K562 (cell line): ENCODE measurements around the gene SCUBE1. TPM values are rescaled to one million over a fixed set of nuclear protein-coding genes. Genes with fewer than 3 reads are reported as not detected.

Experiments
- ATAC-seq: fragments of 200-7000 bp; cut with Tn5 transposase; 3 replicates; pipeline ENCODE4 v1.9.1; 2020; ENCODE audit warnings: moderate library complexity
- BruUV-seq: library from RNA; stranded (reverse); fragments of 400-500 nt; replicated peaks from 2 replicates; lab custom pipeline; 2021; lab: Mats Ljungman, UMichigan
- CTCF ChIA-PET: fragments of 300-600 bp; formaldehyde crosslinking; extraction: SDS; loops from one replicate; lab custom pipeline; 2021; ENCODE audit warnings: low intra/inter-chr PET ratio; lab: Yijun Ruan, JAX
- POLR2A ChIA-PET: fragments of 300-600, 350-650 bp; sonication (Branson Sonifier 250); formaldehyde crosslinking; extraction: SDS; loops from one replicate; lab custom pipeline; 2021; ENCODE audit warnings: antibody characterized with exemption, inconsistent platforms; lab: Yijun Ruan, JAX
- DNase-seq, 4 experiments: peaks; one replicate each; pipeline versions ENCODE4 v3.0.0 to v3.0.0-alpha.2; 2011 to 2018; ENCODE audit warnings: low spot score in 3 of 4, mixed read lengths in 3 of 4; ENCODE audit errors: extremely low read depth in 1 of 4
- FAIRE-seq: peaks from 2 replicates; lab custom pipeline; 2011; peaks lifted over from hg19 to GRCh38; lab: Jason Lieb, UNC
- H2AFZ ChIP-seq: 2 replicates; pipeline ENCODE4 v1.6.0; 2011; ENCODE audit warnings: low read depth, low read length, control low read depth, inconsistent platforms
- H3K27ac ChIP-seq: fragments of 200-600 bp; 3 replicates; pipeline ENCODE4 v1.8.0; 2011; ENCODE audit warnings: low read depth, mild to moderate bottlenecking, control low read depth, inconsistent platforms, low read length, moderate library complexity, mixed read lengths; ENCODE audit errors: extremely low read depth
- H3K27me3 ChIP-seq, 2 experiments: fragments of 300-600 bp in 1 of 2; 2 replicates in 1 of 2; 3 replicates in 1 of 2; pipeline versions ENCODE4 v1.6.0 to v1.8.0; 2011; ENCODE audit warnings: inconsistent platforms in 2 of 2, low read length in 2 of 2, mild to moderate bottlenecking in 1 of 2, mixed read lengths in 1 of 2, moderate library complexity in 1 of 2; ENCODE audit not compliant: control insufficient read depth in 2 of 2, insufficient read depth in 2 of 2
- H3K36me3 ChIP-seq: fragments of 300-600 bp; 3 replicates; pipeline ENCODE4 v1.8.0; 2011; ENCODE audit warnings: mild to moderate bottlenecking, low read length, inconsistent platforms; ENCODE audit not compliant: control insufficient read depth, insufficient read depth
- H3K4me1 ChIP-seq, 2 experiments: fragments of 200-600 bp in 1 of 2; replicated peaks in 1 of 2; 2 replicates in 1 of 2; 3 replicates in 1 of 2; pipeline versions ENCODE4 v1.5.1 to v1.8.0; 2011; ENCODE audit warnings: inconsistent platforms in 2 of 2, low read length in 2 of 2, mild to moderate bottlenecking in 1 of 2, mixed read lengths in 1 of 2, moderate library complexity in 1 of 2; ENCODE audit not compliant: control insufficient read depth in 2 of 2, insufficient read depth in 2 of 2
- H3K4me2 ChIP-seq: 2 replicates; pipeline ENCODE4 v1.6.1; 2011; ENCODE audit warnings: low read length, control low read depth, inconsistent platforms, mixed read lengths; ENCODE audit not compliant: insufficient read depth
- H3K4me3 ChIP-seq: fragments of 200-600 bp; sonication (generic), shearing (Covaris generic); 2 replicates; pipeline ENCODE4 v1.5.1; 2016; ENCODE audit warnings: control low read depth, inconsistent platforms
- H3K79me2 ChIP-seq: fragments of 200-600 bp; 3 replicates; pipeline ENCODE4 v1.8.0; 2011; ENCODE audit warnings: low read length, inconsistent platforms; ENCODE audit not compliant: control insufficient read depth, insufficient read depth
- H3K9ac ChIP-seq, 2 experiments: 2 replicates each; pipeline versions ENCODE4 v1.6.0 to v1.6.1; 2011; ENCODE audit warnings: low read depth in 2 of 2, low read length in 2 of 2, control low read depth in 1 of 2, inconsistent platforms in 1 of 2, mild to moderate bottlenecking in 1 of 2, mixed read lengths in 1 of 2; ENCODE audit not compliant: insufficient read depth in 1 of 2
- H3K9me1 ChIP-seq: one replicate; pipeline ENCODE4 v1.6.0; 2011; ENCODE audit warnings: inconsistent platforms, mild to moderate bottlenecking, low read length, moderate library complexity; ENCODE audit not compliant: control insufficient read depth, insufficient read depth
- H3K9me3 ChIP-seq: replicated peaks from 2 replicates; pipeline ENCODE4 v1.5.1; 2011; ENCODE audit warnings: low read depth, low read length, inconsistent platforms; ENCODE audit not compliant: control insufficient read depth, insufficient read depth
- H4K20me1 ChIP-seq: replicated peaks from 2 replicates; pipeline ENCODE4 v1.6.1; 2011; ENCODE audit warnings: low read length, inconsistent platforms, mixed read lengths; ENCODE audit not compliant: control insufficient read depth, insufficient read depth
- HBP1 ChIP-seq: fragments of 450-650 bp; formaldehyde crosslinking; IDR thresholded peaks from 2 replicates; pipeline ENCODE4 v1.4.0; 2022; ENCODE audit warnings: missing genetic modification characterization
- HOXB6 ChIP-seq: fragments of 250-450 bp; sonication (Bioruptor Pico); IDR thresholded peaks from 2 replicates; pipeline ENCODE4 v1.5.1; 2022; ENCODE audit warnings: mild to moderate bottlenecking, borderline replicate concordance
- STAT6 ChIP-seq: sonication (generic); formaldehyde crosslinking; IDR thresholded peaks from 2 replicates; pipeline ENCODE4 v1.8.1; 2023; ENCODE audit warnings: mild to moderate bottlenecking, missing genetic modification reagents
- ZFPM2 ChIP-seq: fragments of 250-450 bp; sonication (Bioruptor Pico); IDR thresholded peaks from 2 replicates; pipeline ENCODE4 v1.5.1; 2022; ENCODE audit warnings: mild to moderate bottlenecking
- ZKSCAN3 ChIP-seq: fragments of 250-450 bp; sonication (Bioruptor Pico); IDR thresholded peaks from 2 replicates; pipeline ENCODE4 v1.4.0; 2020
- ZNF398 ChIP-seq: fragments of 250-450 bp; sonication (Bioruptor Pico); IDR thresholded peaks from 2 replicates; pipeline ENCODE4 v1.8.0; 2021; ENCODE audit warnings: moderate library complexity, mild to moderate bottlenecking, inconsistent platforms
- WGBS: fragments of 100-300 bp; shearing (Covaris generic); methylation state at CpG from one replicate; pipeline ENCODE4 v1.1.6; 2016; ENCODE audit warnings: low coverage, mixed read lengths; ENCODE audit not compliant: insufficient coverage; ENCODE audit errors: missing lambda C conversion rate; 5-methylcytosine and 5-hydroxymethylcytosine counted together
- in situ Hi-C: fragments of 300-500 bp; cut with MboI; formaldehyde crosslinking; loops from 4 replicates; pipeline ENCODE4 v1.15.0; 2018; ENCODE audit warnings: inconsistent platforms, mixed read lengths
- intact Hi-C: fragments of 100-400 bp; cut with micrococcal nuclease; formaldehyde crosslinking; loops from 2 replicates; pipeline ENCODE4 v1.14.2; 2022
- polyA plus RNA-seq, 8 experiments: library from polyadenylated mRNA; depleted of rRNA in 4 of 8; stranded (reverse) in 5 of 8; unstranded in 3 of 8; fragments of >200 nt; fragmentation: Nextera tagmentation in 2 of 8; fragmentation: Illumina TruSeq in 1 of 8; extraction: Ambion mirVana in 2 of 8; extraction: Trizol in 1 of 8; gene quantifications; 2 replicates each; pipeline versions ENCODE4 v1.2.1 to v1.2.3, GENCODE V29; 2011 to 2014; ENCODE audit warnings: inconsistent platforms in 1 of 8, missing spikeins in 1 of 8
- total RNA-seq, 7 experiments: library from RNA; depleted of rRNA in 6 of 7; stranded (reverse); fragments of >200 nt in 6 of 7; fragmentation: Illumina TruSeq in 2 of 7; extraction: Trizol in 2 of 7; gene quantifications; 2 replicates each; pipeline versions ENCODE4 v1.2.1 to v1.2.3, GENCODE V29; 2011 to 2021; ENCODE audit warnings: low replicate concordance in 1 of 7

Gene SCUBE1
- total and polyA plus RNA-seq, 9 of the 15 experiments (the other 6 are each of a cell fraction or from before 2014, with no cell fraction given) = 0.03 to 0.47 (median 0.29) TPM; not detected in 6

GRCh38 chr22:43207386-43207785 lies 135.8 kb downstream of the SCUBE1 start:
- BruUV-seq = no TSS peak
- H3K9me1 ChIP-seq = no peaks in the 10 kb centered on the region
- no peak overlapping the region for H3K4me3 ChIP-seq
- no peaks in the 10 kb centered on the region for H3K36me3 ChIP-seq
- H3K4me1 ChIP-seq = peaks cover 2 to 33% of the 10 kb centered on the region in 2 experiments; a peak in 3 of 5 replicates
- H3K9me3 ChIP-seq = no peaks in the 10 kb centered on the region
- CTCF ChIA-PET = no interaction called here
- ATAC-seq (no peak), FAIRE-seq (no peak), DNase-seq (no peak)
- intact Hi-C loops = no loop called here
- H4K20me1 ChIP-seq = no peaks in the 10 kb centered on the region
- no peak for TF ChIP-seq ZFPM2 (CRISPR knock-in tag)
- no peak for TF ChIP-seq HBP1 (CRISPR knock-in tag)
- TF ChIP-seq ZNF398 (CRISPR knock-in tag) = no peak
- no peak for TF ChIP-seq STAT6 (CRISPR knock-in tag)
- TF ChIP-seq ZKSCAN3 (CRISPR knock-in tag) = no peak
- TF ChIP-seq HOXB6 (CRISPR knock-in tag) = no peak
- no peaks in the 10 kb centered on the region for H3K79me2 ChIP-seq
- POLR2A ChIA-PET = no interaction called here
- no peak overlapping the region for H3K27ac ChIP-seq
- H3K27me3 ChIP-seq = peaks cover 0 to 20% of the 10 kb centered on the region in 2 experiments; a peak in 3 of 5 replicates
- 42% methylated on average over 8 of the region's 13 CpGs for WGBS
- no peak overlapping the region for H3K9ac ChIP-seq
- no peak overlapping the region for H3K4me2 ChIP-seq
- no peak overlapping the region for H2AFZ ChIP-seq
- in situ Hi-C loops = no loop called here
